Karpas-422 (cell line): Measurements from ENCODE around the gene OR56A4. TPM values are rescaled to one million over a fixed set of nuclear protein-coding genes. Genes with fewer than 3 reads are reported as not detected.

Source experiments
- small RNA-seq: library from RNA; depleted of rRNA; stranded (forward); fragments of <200 nt; gene quantifications from one replicate; pipeline ENCODE3, GENCODE V24; 2014
- total RNA-seq: library from RNA; depleted of rRNA; stranded (reverse); fragments of >200 nt; shearing (Covaris generic); gene quantifications from 2 replicates; pipeline ENCODE4 v1.2.3, GENCODE V29; 2014; ENCODE audit warnings: low replicate concordance; rRNA removed

Gene OR56A4
- total RNA-seq, 1 experiment from 2014 or later: not detected

Small RNA genes lying within 50 kb of the gene (small RNA-seq; reads per million reads assigned to genes)
- not detected for gene RNA5SP329

Other genes with a start within 250 kb of the OR56A4 start
- gene OR52N5, start 223.6 kb downstream of the OR56A4 start, total RNA-seq: not detected in 2 replicates
- gene OR52N1, start 215.7 kb downstream of the OR56A4 start, total RNA-seq: not detected in 2 replicates
- not detected in 2 replicates for gene OR52N2, start 198.0 kb downstream of the OR56A4 start, total RNA-seq
- gene OR52E6, start 165.0 kb downstream of the OR56A4 start, total RNA-seq: not detected in 2 replicates
- not detected in 2 replicates for gene OR52E8, start 149.3 kb downstream of the OR56A4 start, total RNA-seq
- gene OR52E4, start 126.3 kb downstream of the OR56A4 start, total RNA-seq: not detected in 2 replicates
- gene OR52E5, start 113.7 kb downstream of the OR56A4 start, total RNA-seq: not detected in 2 replicates
- gene OR56A3, start 64.7 kb downstream of the OR56A4 start, total RNA-seq: not detected in 2 replicates
- gene OR56A5, start 38.5 kb downstream of the OR56A4 start, total RNA-seq: not detected in 2 replicates
- not detected in 2 replicates for gene OR52L1, start 20.0 kb downstream of the OR56A4 start, total RNA-seq
- not detected in 2 replicates for gene OR56A1, start 23.8 kb upstream of the OR56A4 start, total RNA-seq
- not detected in 2 replicates for gene OR56B4, start 100.7 kb upstream of the OR56A4 start, total RNA-seq
- 0.26 TPM in 1 of 2 replicates, not detected in the other for gene OR52B2, start 163.4 kb upstream of the OR56A4 start, total RNA-seq
- not detected in 2 replicates for gene OR52W1, start 192.3 kb upstream of the OR56A4 start, total RNA-seq
- not detected in 2 replicates for gene C11orf42, start 198.6 kb upstream of the OR56A4 start, total RNA-seq
- 33.9 and 53.8 TPM in 2 replicates for gene FHIP1B, start 227.7 kb upstream of the OR56A4 start, total RNA-seq
- gene CNGA4, start 232.1 kb upstream of the OR56A4 start, total RNA-seq: 1.7 and 2.0 TPM in 2 replicates